ENCODE data around the gene CPA4. TPM values are rescaled to one million over a fixed set of nuclear protein-coding genes. Genes with fewer than 3 reads are reported as not detected.

CPA4 gene
- total RNA-seq, 6 experiments from 2014 or later, result not detected

- Histone ChIP-seq H3K4me3 (no peak overlapping the region), H3K36me3 (no peaks in the 10 kb centered on the region), H3K27ac (no peak overlapping the region), H3K4me1 (no peaks in the 10 kb centered on the region), H3K9me3 (no peaks in the 10 kb centered on the region), H3K27me3 (no peaks in the 10 kb centered on the region)
- DNase-seq (peak in 1 of 3 donors; percentile 30), ATAC-seq (no peak)
- WGBS (ENCODE audit: insufficient coverage, low coverage, low lambda C conversion rate, missing lambda C conversion rate), result 83% methylated on average over 4 of the region's 10 CpGs
- no peak for TF ChIP-seq POLR2A (IDR thresholded peaks at IDR 0.05)
- TF ChIP-seq, protein P1, sequence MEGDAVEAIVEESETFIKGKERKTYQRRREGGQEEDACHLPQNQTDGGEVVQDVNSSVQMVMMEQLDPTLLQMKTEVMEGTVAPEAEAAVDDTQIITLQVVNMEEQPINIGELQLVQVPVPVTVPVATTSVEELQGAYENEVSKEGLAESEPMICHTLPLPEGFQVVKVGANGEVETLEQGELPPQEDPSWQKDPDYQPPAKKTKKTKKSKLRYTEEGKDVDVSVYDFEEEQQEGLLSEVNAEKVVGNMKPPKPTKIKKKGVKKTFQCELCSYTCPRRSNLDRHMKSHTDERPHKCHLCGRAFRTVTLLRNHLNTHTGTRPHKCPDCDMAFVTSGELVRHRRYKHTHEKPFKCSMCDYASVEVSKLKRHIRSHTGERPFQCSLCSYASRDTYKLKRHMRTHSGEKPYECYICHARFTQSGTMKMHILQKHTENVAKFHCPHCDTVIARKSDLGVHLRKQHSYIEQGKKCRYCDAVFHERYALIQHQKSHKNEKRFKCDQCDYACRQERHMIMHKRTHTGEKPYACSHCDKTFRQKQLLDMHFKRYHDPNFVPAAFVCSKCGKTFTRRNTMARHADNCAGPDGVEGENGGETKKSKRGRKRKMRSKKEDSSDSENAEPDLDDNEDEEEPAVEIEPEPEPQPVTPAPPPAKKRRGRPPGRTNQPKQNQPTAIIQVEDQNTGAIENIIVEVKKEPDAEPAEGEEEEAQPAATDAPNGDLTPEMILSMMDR (IDR thresholded peaks at IDR 0.05), result no peak
- intact Hi-C loops (cut with DNase I), result no loop called here
Observed at GRCh38 chr7:130362251-130362816, 69.4 kb downstream of the CPA4 start.

- no peaks in the 10 kb centered on the region for H3K9me3 ChIP-seq
- TF ChIP-seq, protein P1 (IDR thresholded peaks at IDR 0.05), result no peak
- TF ChIP-seq POLR2A (IDR thresholded peaks at IDR 0.05), result no peak
- no peaks in the 10 kb centered on the region for H3K4me1 ChIP-seq
- 68% methylated on average over 8 of the region's 8 CpGs for WGBS (ENCODE audit: insufficient coverage, low coverage, low lambda C conversion rate, missing lambda C conversion rate)
- no peaks in the 10 kb centered on the region for H3K27me3 ChIP-seq
- no peak overlapping the region for H3K4me3 ChIP-seq
- ATAC-seq (peak in 1 of 4 donors; percentile 43), DNase-seq (peak in 1 of 3 donors; percentile 28)
- no peaks in the 10 kb centered on the region for H3K36me3 ChIP-seq
- intact Hi-C loops (cut with DNase I), result no loop called here
- no peak overlapping the region for H3K27ac ChIP-seq
Observed at GRCh38 chr7:130363026-130363847, 70.3 kb downstream of the CPA4 start.

DNA sequence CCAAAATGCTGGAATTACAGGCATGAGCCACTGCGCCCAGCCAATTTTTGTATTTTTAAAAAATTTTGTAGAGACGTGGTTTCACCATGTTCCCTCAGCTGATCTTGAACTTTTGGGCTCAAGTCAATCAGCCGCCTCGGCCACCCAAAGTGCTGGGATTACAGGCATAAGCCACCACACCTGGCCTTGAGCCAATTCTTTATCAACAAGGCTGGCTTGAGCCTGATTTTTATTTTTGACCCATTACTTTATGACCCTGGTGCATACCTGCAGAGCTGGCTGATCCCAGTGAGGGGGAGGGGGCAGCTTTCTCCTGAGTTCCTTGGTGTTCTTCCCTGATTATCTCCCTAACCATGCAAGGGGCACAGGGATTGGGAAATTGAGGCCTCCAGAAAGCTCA, 71.5 kb downstream of the CPA4 start:
- ATAC-seq (no peak), DNase-seq (peak in 1 of 3 donors; percentile 4)
- no peak overlapping the region for H3K4me3 ChIP-seq
- intact Hi-C loops (cut with DNase I), result no loop called here
- H3K9me3 ChIP-seq, result no peaks in the 10 kb centered on the region
- TF ChIP-seq, protein P1 (IDR thresholded peaks at IDR 0.05), result no peak
- no peak for TF ChIP-seq POLR2A (IDR thresholded peaks at IDR 0.05)
- H3K4me1 ChIP-seq, result no peaks in the 10 kb centered on the region
- no peaks in the 10 kb centered on the region for H3K27me3 ChIP-seq
- H3K27ac ChIP-seq, result no peak overlapping the region
- 80% methylated on average over 4 of the region's 4 CpGs for WGBS (ENCODE audit: insufficient coverage, low coverage, low lambda C conversion rate, missing lambda C conversion rate)
- no peaks in the 10 kb centered on the region for H3K36me3 ChIP-seq

DNA sequence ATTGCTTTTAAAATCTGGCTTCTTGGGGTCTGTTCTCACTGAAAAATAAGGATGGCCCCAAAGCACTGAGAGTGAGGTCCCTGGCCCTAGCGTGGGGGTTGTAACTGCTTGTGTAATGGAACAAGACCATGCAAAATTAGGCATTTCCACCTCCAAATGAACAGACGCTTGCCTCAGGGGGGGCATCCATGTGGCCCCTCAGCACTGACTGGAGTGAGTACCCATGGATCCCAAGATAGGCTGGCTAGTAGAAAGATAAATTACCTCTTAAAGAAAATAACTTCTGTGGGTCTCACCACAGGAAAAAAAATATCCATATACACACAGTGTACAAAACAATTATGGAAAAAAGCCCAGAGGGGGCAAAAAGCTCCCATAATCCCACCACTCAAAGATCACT, 72.1 kb downstream of the CPA4 start:
- TF ChIP-seq, protein P1 (IDR thresholded peaks at IDR 0.05), result no peak
- no peak for TF ChIP-seq POLR2A (IDR thresholded peaks at IDR 0.05)
- no peaks in the 10 kb centered on the region for H3K9me3 ChIP-seq
- no peaks in the 10 kb centered on the region for H3K4me1 ChIP-seq
- no peaks in the 10 kb centered on the region for H3K36me3 ChIP-seq
- WGBS (ENCODE audit: insufficient coverage, low coverage, low lambda C conversion rate, missing lambda C conversion rate), result 75% methylated on average over 1 of the region's 2 CpGs
- intact Hi-C loops (cut with DNase I), result no loop called here
- H3K27ac ChIP-seq, result no peak overlapping the region
- no peaks in the 10 kb centered on the region for H3K27me3 ChIP-seq
- peak in 1 of 3 donors; percentile 2 for DNase-seq
- no peak overlapping the region for H3K4me3 ChIP-seq
- ATAC-seq, result no peak
